SU-DHL-6 (cell line): ENCODE measurements around the gene P3H3.

Experiments used
- CTCF ChIP-seq: fragments of 200-600 bp; sonication (generic); IDR thresholded peaks from one replicate; pipeline ENCODE4 v1.5.1; 2017; ENCODE audit warnings: antibody characterized with exemption, mild to moderate bottlenecking, low read length, moderate library complexity; ENCODE audit not compliant: insufficient read depth, poor library complexity, severe bottlenecking
- EZH2phosphoT487 ChIP-seq: fragments of 200-600 bp; sonication (generic), shearing (Covaris generic); conservative IDR thresholded peaks from 2 replicates; pipeline ENCODE4 v1.6.1; 2018; ENCODE audit warnings: mild to moderate bottlenecking, antibody characterized with exemption, low read length, moderate library complexity, mixed read lengths

GRCh38 chr12:6813363-6813762 lies 14.8 kb upstream of the P3H3 start:
- TF ChIP-seq CTCF (no peak), EZH2phosphoT487 (no peak)
